GM18867 (cell line): ENCODE data around the gene APOH.

Experiments used
- ATAC-seq: cut with Tn5 transposase; IDR thresholded peaks from one replicate; pipeline ENCODE4 v1.9.1; 2021; ENCODE audit warnings: mild to moderate bottlenecking, moderate library complexity; ENCODE audit not compliant: unreplicated experiment

The APOH gene

GRCh38 chr17:66235377-66235994, 6.3 kb upstream of the APOH start:
- ATAC-seq, result no peak

- ATAC-seq, result no peak
Measured at GRCh38 chr17:66234611-66235010, 5.4 kb upstream of the APOH start.

- ATAC-seq, result no peak
Measured at GRCh38 chr17:66233023-66233753, 4.0 kb upstream of the APOH start.

GRCh38 chr17:66230922-66231591, 1.8 kb upstream of the APOH start:
- no peak for ATAC-seq

GRCh38 chr17:66229783-66230538, 746 bp upstream of the APOH start:
- no peak for ATAC-seq

GRCh38 chr17:66227212-66228045, 1.8 kb downstream of the APOH start:
- ATAC-seq, result no peak

- ATAC-seq, result no peak
Measured at GRCh38 chr17:66222798-66223350, 6.3 kb downstream of the APOH start.

GRCh38 chr17:66221755-66222530, 7.3 kb downstream of the APOH start:
- no peak for ATAC-seq

- ATAC-seq, result no peak
Measured at GRCh38 chr17:66221343-66221742, 7.9 kb downstream of the APOH start.

- ATAC-seq, result no peak
Measured at GRCh38 chr17:66220079-66220835, 9.0 kb downstream of the APOH start.

- ATAC-seq, result no peak
Measured at GRCh38 chr17:66215529-66215911, 13.7 kb downstream of the APOH start.

- ATAC-seq, result no peak
Measured at GRCh38 chr17:66214884-66215528, 14.2 kb downstream of the APOH start.

- ATAC-seq, result no peak
Measured at GRCh38 chr17:66211047-66211810, 18.0 kb downstream of the APOH start.

GRCh38 chr17:66210208-66210574, 19.0 kb downstream of the APOH start:
- no peak for ATAC-seq

- no peak for ATAC-seq
Measured at GRCh38 chr17:66207936-66208335, 21.3 kb downstream of the APOH start.

- no peak for ATAC-seq
Measured at GRCh38 chr17:66203274-66204015, 25.8 kb downstream of the APOH start.

- no peak for ATAC-seq
Measured at GRCh38 chr17:66200685-66201092, 28.5 kb downstream of the APOH start.
